ENCODE data around the gene APOBEC3A.
"Not testable (repeated sequence)": the region's sequence is repeated elsewhere in the genome, so short reads cannot be mapped to it uniquely, and the experiment has no call there.

Gene APOBEC3A

DNA sequence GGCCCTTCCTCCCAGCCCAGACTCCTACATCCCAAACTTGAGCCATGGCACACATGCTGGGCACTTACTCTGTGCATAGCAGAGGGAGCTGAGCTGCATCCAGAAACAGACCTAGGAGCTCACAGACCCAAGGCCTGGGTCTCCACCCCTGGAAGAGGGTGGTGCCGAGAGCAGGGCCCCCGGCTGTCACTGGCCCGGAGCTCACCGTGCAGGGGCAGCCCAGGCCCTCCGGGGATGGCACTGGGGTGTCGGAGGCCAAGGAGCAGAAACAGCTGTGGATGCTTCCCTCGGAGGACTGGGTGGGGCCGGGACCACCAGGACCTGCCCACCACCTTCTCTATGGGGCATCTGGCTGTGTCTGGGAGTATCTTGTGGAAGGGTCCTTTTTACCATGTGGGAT lies 4.3 kb upstream of the APOBEC3A start:
- H3K4me3 ChIP-seq (ENCODE audit: low read length) = no peak overlapping the region

GRCh38 chr22:38953577-38954413 lies 3.6 kb upstream of the APOBEC3A start:
- Histone ChIP-seq H3K9ac (ENCODE audit: low read depth, low read length) (no peak overlapping the region), H3K36me3 (ENCODE audit: insufficient read depth, low read depth, low read length) (no peaks in the 10 kb centered on the region), H3K9me3 (ENCODE audit: insufficient read depth, low read depth, low read length) (no peaks in the 10 kb centered on the region), H3K27me3 (ENCODE audit: insufficient read depth, low read length) (no peaks in the 10 kb centered on the region), H3K4me1 (ENCODE audit: insufficient read depth, low read length) (no peaks in the 10 kb centered on the region), H3K27ac (ENCODE audit: low read length) (no peak overlapping the region), H3K4me3 (ENCODE audit: low read length) (no peak overlapping the region)

More for the DNA sequence above, 4.3 kb upstream of the APOBEC3A start:
- Histone ChIP-seq H3K9me3 (ENCODE audit: insufficient read depth, low read depth, low read length) (no peaks in the 10 kb centered on the region), H3K36me3 (ENCODE audit: insufficient read depth, low read depth, low read length) (no peaks in the 10 kb centered on the region), H3K4me1 (ENCODE audit: insufficient read depth, low read length) (no peaks in the 10 kb centered on the region), H3K27ac (ENCODE audit: low read length) (no peak overlapping the region), H3K27me3 (ENCODE audit: insufficient read depth, low read length) (no peaks in the 10 kb centered on the region), H3K9ac (ENCODE audit: low read depth, low read length) (no peak overlapping the region)

DNA sequence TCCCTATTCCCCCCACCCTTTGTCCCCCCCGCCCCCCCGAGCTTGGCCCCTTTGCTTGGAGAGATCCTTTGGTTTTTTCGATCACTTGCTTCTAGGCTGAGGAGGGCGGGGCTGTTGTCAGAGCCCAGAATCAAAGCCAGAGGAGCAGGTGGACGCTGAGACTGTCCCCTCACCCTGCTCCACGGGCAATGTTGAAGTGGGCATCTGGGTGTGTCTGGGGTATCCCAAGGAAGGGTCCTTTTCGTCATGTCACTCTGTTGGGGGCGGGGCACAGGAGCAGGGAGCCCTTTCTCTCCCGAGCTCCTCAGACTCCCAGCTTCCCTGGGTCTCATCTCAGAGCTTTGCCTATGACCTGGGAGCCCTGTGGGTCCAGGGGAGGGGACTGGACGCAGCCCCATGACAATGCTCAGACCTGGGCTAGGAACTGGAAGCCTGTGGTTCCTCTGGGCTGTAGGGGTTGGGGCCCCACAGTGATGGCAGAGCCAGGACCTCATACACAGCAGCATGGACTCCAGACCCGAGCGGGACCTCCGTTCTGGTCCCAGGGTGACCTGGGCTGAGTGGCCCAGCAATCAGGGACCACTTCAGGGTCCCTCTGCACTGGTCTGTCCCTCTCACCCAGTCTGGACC lies 2.9 kb upstream of the APOBEC3A start:
- no peaks in the 10 kb centered on the region for H3K27me3 ChIP-seq (ENCODE audit: insufficient read depth, low read length)
- H3K9ac ChIP-seq (ENCODE audit: low read depth, low read length) = no peak overlapping the region
- no peaks in the 10 kb centered on the region for H3K9me3 ChIP-seq (ENCODE audit: insufficient read depth, low read depth, low read length)

GRCh38 chr22:38955250-38955905 lies 2.0 kb upstream of the APOBEC3A start:
- Histone ChIP-seq H3K27me3 (ENCODE audit: insufficient read depth, low read length) (no peaks in the 10 kb centered on the region), H3K36me3 (ENCODE audit: insufficient read depth, low read depth, low read length) (no peaks in the 10 kb centered on the region)

More for the DNA sequence above, 2.9 kb upstream of the APOBEC3A start:
- no peaks in the 10 kb centered on the region for H3K4me1 ChIP-seq (ENCODE audit: insufficient read depth, low read length)
- H3K27ac ChIP-seq (ENCODE audit: low read length) = no peak overlapping the region
- no peaks in the 10 kb centered on the region for H3K36me3 ChIP-seq (ENCODE audit: insufficient read depth, low read depth, low read length)
- no peak overlapping the region for H3K4me3 ChIP-seq (ENCODE audit: low read length)

GRCh38 chr22:38955926-38956325 lies 1.5 kb upstream of the APOBEC3A start:
- Histone ChIP-seq H3K27me3 (ENCODE audit: insufficient read depth, low read length) (no peaks in the 10 kb centered on the region), H3K9ac (ENCODE audit: low read depth, low read length) (no peak overlapping the region), H3K36me3 (ENCODE audit: insufficient read depth, low read depth, low read length) (no peaks in the 10 kb centered on the region), H3K4me1 (ENCODE audit: insufficient read depth, low read length) (no peaks in the 10 kb centered on the region), H3K9me3 (ENCODE audit: insufficient read depth, low read depth, low read length) (no peaks in the 10 kb centered on the region), H3K27ac (ENCODE audit: low read length) (no peak overlapping the region), H3K4me3 (ENCODE audit: low read length) (no peak overlapping the region)

More at GRCh38 chr22:38955250-38955905, 2.0 kb upstream of the APOBEC3A start:
- Histone ChIP-seq H3K4me1 (ENCODE audit: insufficient read depth, low read length) (no peaks in the 10 kb centered on the region), H3K27ac (ENCODE audit: low read length) (no peak overlapping the region), H3K9ac (ENCODE audit: low read depth, low read length) (no peak overlapping the region), H3K4me3 (ENCODE audit: low read length) (no peak overlapping the region), H3K9me3 (ENCODE audit: insufficient read depth, low read depth, low read length) (no peaks in the 10 kb centered on the region)

- H3K36me3 ChIP-seq (ENCODE audit: insufficient read depth, low read depth, low read length) = no peaks in the 10 kb centered on the region
- H3K4me3 ChIP-seq (ENCODE audit: low read length) = no peak overlapping the region
- H3K27ac ChIP-seq (ENCODE audit: low read length) = no peak overlapping the region
- H3K9me3 ChIP-seq (ENCODE audit: insufficient read depth, low read depth, low read length) = no peaks in the 10 kb centered on the region
- H3K4me1 ChIP-seq (ENCODE audit: insufficient read depth, low read length) = no peaks in the 10 kb centered on the region
- H3K9ac ChIP-seq (ENCODE audit: low read depth, low read length) = no peak overlapping the region
- no peaks in the 10 kb centered on the region for H3K27me3 ChIP-seq (ENCODE audit: insufficient read depth, low read length)
Observed at GRCh38 chr22:38956551-38956950, 858 bp upstream of the APOBEC3A start.

- H3K4me1 ChIP-seq (ENCODE audit: insufficient read depth, low read length) = no peaks in the 10 kb centered on the region
- no peak overlapping the region for H3K9ac ChIP-seq (ENCODE audit: low read depth, low read length)
- no peaks in the 10 kb centered on the region for H3K27me3 ChIP-seq (ENCODE audit: insufficient read depth, low read length)
- no peaks in the 10 kb centered on the region for H3K9me3 ChIP-seq (ENCODE audit: insufficient read depth, low read depth, low read length)
- H3K36me3 ChIP-seq (ENCODE audit: insufficient read depth, low read depth, low read length) = no peaks in the 10 kb centered on the region
- no peak overlapping the region for H3K4me3 ChIP-seq (ENCODE audit: low read length)
- no peak overlapping the region for H3K27ac ChIP-seq (ENCODE audit: low read length)
Observed at GRCh38 chr22:38957808-38958650, 620 bp downstream of the APOBEC3A start.

DNA sequence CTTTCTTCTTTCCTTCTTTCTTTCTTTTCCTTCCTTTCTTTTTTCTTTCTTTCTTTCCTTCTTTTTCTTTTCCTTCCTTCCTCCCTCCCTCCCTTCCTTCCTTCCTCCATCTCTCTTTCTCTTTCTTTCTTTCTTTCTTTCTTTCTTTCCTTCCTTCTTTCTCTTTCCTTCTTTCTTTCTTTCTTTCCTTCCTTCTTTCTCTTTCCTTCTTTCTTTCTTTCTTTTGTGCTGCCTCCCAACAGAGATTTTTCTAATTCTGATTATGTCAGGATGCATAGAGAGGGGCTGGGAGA lies 1.2 kb downstream of the APOBEC3A start:
- not testable (repeated sequence) for H3K27ac ChIP-seq (ENCODE audit: low read length); H3K9me3 ChIP-seq (ENCODE audit: insufficient read depth, low read depth, low read length); H3K27me3 ChIP-seq (ENCODE audit: insufficient read depth, low read length)

GRCh38 chr22:38959590-38959989 lies 2.2 kb downstream of the APOBEC3A start:
- no peak overlapping the region for H3K9ac ChIP-seq (ENCODE audit: low read depth, low read length)
- H3K4me3 ChIP-seq (ENCODE audit: low read length) = no peak overlapping the region

More for the DNA sequence above, 1.2 kb downstream of the APOBEC3A start:
- not testable (repeated sequence) for H3K9ac ChIP-seq (ENCODE audit: low read depth, low read length); H3K4me3 ChIP-seq (ENCODE audit: low read length); H3K36me3 ChIP-seq (ENCODE audit: insufficient read depth, low read depth, low read length); H3K4me1 ChIP-seq (ENCODE audit: insufficient read depth, low read length)

DNA sequence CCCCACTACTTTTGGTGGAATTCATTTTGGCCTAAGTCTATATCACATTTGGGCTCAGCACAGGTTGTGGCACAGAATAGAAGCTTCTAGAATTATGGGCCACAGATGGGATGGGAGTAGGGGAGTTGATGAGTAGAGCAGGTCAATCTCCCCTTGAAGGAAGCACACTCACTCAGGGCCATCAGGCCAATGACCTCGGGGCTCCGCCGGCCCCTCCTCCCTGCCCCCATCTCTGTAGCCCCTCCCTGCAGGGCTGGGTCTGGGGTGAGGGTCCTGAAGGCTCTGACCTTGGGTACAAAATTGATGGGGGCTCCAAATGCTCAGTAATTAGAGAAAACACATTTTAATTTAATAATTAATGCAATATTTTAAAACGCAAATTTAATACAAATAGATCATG lies 3.3 kb downstream of the APOBEC3A start:
- H3K27me3 ChIP-seq (ENCODE audit: insufficient read depth, low read length); H3K36me3 ChIP-seq (ENCODE audit: insufficient read depth, low read depth, low read length); H3K9ac ChIP-seq (ENCODE audit: low read depth, low read length); H3K9me3 ChIP-seq (ENCODE audit: insufficient read depth, low read depth, low read length); H3K4me3 ChIP-seq (ENCODE audit: low read length); H3K27ac ChIP-seq (ENCODE audit: low read length); H3K4me1 ChIP-seq (ENCODE audit: insufficient read depth, low read length): not testable (repeated sequence)

More at GRCh38 chr22:38959590-38959989, 2.2 kb downstream of the APOBEC3A start:
- H3K36me3 ChIP-seq (ENCODE audit: insufficient read depth, low read depth, low read length) = no peaks in the 10 kb centered on the region
- no peaks in the 10 kb centered on the region for H3K4me1 ChIP-seq (ENCODE audit: insufficient read depth, low read length)
- no peaks in the 10 kb centered on the region for H3K9me3 ChIP-seq (ENCODE audit: insufficient read depth, low read depth, low read length)
- no peaks in the 10 kb centered on the region for H3K27me3 ChIP-seq (ENCODE audit: insufficient read depth, low read length)
- H3K27ac ChIP-seq (ENCODE audit: low read length) = no peak overlapping the region

GRCh38 chr22:38963291-38963738 lies 5.9 kb downstream of the APOBEC3A start:
- H3K27ac ChIP-seq (ENCODE audit: low read length); H3K9me3 ChIP-seq (ENCODE audit: insufficient read depth, low read depth, low read length); H3K27me3 ChIP-seq (ENCODE audit: insufficient read depth, low read length); H3K36me3 ChIP-seq (ENCODE audit: insufficient read depth, low read depth, low read length); H3K9ac ChIP-seq (ENCODE audit: low read depth, low read length); H3K4me1 ChIP-seq (ENCODE audit: insufficient read depth, low read length); H3K4me3 ChIP-seq (ENCODE audit: low read length): not testable (repeated sequence)
